ENCODE measurements around the gene WSCD2.

WSCD2 gene

DNA sequence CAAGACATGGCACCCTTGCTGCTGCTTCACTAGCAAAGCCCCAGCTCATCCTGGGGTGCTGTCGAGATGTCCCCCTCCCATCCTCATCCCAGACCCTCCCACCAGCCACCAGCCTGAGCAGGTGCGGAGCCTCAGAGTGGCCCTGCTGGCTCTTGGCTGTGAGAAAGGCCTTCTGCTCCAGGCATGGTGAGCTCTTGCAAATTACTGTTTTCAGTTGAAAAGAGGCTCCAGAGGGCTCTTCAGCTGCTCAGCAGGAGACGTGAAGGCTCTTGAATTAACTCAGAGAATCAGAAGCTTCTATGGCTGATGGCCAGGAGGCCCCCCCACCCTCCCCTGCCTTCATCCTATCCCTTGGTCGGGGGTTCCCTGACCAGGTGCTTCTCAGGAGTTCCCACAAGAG lies 44.1 kb downstream of the WSCD2 start:
- Histone ChIP-seq H3K36me3 (no peaks in the 10 kb centered on the region), H3K4me1 (ENCODE audit: control insufficient read depth in 1 of 2, insufficient read depth in 1 of 2, low read depth in 1 of 2, low read length in 1 of 2) (no peaks in the 10 kb centered on the region), H3K27ac (no peak overlapping the region), H3K4me3 (ENCODE audit: low read depth in 1 of 2, low read length in 1 of 2) (no peak overlapping the region), H3K9me3 (no peaks in the 10 kb centered on the region), H3K27me3 (peaks cover 19% of the 10 kb centered on the region)
- TF ChIP-seq, protein P1, sequence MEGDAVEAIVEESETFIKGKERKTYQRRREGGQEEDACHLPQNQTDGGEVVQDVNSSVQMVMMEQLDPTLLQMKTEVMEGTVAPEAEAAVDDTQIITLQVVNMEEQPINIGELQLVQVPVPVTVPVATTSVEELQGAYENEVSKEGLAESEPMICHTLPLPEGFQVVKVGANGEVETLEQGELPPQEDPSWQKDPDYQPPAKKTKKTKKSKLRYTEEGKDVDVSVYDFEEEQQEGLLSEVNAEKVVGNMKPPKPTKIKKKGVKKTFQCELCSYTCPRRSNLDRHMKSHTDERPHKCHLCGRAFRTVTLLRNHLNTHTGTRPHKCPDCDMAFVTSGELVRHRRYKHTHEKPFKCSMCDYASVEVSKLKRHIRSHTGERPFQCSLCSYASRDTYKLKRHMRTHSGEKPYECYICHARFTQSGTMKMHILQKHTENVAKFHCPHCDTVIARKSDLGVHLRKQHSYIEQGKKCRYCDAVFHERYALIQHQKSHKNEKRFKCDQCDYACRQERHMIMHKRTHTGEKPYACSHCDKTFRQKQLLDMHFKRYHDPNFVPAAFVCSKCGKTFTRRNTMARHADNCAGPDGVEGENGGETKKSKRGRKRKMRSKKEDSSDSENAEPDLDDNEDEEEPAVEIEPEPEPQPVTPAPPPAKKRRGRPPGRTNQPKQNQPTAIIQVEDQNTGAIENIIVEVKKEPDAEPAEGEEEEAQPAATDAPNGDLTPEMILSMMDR (IDR thresholded peaks at IDR 0.05): no peak

DNA sequence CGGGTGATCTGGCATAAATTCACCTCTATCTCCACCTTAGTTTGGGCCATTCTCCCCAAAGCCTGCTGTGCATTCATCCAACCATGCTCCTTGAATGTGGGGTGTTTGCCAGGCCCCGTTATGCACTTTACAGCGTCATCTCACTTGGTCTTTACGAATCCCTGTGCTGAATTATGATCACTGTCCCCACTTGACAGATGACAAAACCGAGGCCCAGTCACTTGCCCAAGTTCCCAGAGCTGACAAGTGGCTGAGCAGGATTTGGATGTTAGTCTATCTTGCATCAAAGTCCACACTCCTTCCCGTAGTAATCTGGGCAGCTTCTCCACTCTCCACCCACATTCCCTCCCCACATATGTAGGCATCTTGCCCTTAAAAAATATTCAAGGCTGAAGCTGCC lies 44.8 kb downstream of the WSCD2 start:
- Histone ChIP-seq H3K36me3 (no peaks in the 10 kb centered on the region), H3K27ac (no peak overlapping the region), H3K27me3 (peaks cover 12% of the 10 kb centered on the region), H3K4me3 (ENCODE audit: low read depth in 1 of 2, low read length in 1 of 2) (no peak overlapping the region), H3K4me1 (ENCODE audit: control insufficient read depth in 1 of 2, insufficient read depth in 1 of 2, low read depth in 1 of 2, low read length in 1 of 2) (no peaks in the 10 kb centered on the region), H3K9me3 (no peaks in the 10 kb centered on the region)
- TF ChIP-seq, protein P1 (IDR thresholded peaks at IDR 0.05): no peak

DNA sequence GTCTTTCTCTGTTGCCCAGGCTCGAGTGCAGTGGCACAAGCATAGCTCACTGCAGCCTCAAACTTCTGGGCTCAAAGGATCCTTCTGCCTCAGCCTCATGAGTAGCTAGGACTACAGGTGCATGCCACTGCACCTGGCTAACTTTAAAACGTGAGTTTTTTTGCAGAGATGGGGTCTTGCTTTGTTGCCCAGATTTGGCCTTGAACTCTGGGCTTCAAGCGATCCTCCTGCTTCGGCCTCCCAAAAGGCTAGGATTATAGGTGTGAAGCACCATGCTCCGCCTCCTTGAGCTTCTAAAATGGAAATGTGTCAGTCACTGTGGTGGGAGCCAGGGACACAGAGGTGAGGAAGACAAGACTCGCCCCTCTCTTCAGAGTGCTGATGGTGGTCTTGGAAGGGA lies 45.6 kb downstream of the WSCD2 start:
- H3K4me1 ChIP-seq (ENCODE audit: control insufficient read depth in 1 of 2, insufficient read depth in 1 of 2, low read depth in 1 of 2, low read length in 1 of 2): no peaks in the 10 kb centered on the region
- H3K27ac ChIP-seq: no peak overlapping the region
- TF ChIP-seq, protein P1 (IDR thresholded peaks at IDR 0.05): no peak
- H3K36me3 ChIP-seq: no peaks in the 10 kb centered on the region
- no peaks in the 10 kb centered on the region for H3K9me3 ChIP-seq
- H3K27me3 ChIP-seq: peaks cover 7% of the 10 kb centered on the region
- H3K4me3 ChIP-seq (ENCODE audit: low read depth in 1 of 2, low read length in 1 of 2): no peak overlapping the region

DNA sequence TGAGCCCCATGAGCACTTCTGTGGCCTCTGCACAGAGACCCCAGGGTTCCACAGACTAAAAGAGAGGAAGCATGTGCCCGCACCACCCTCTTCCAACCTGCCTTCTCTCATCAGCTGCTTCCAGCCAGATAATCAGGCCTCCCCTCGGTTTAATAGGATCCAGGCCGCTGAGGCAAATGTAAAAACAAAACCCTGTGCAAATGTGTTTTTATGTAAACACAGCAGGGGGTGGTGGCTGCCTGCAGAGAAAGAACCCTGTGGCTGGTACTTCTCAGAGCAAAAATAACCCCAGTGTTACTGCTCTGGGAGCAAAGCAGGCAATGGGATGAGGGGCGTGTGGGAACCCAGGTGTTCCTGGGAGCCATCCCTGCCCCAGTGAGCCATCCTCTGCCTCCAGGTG lies 46.2 kb downstream of the WSCD2 start:
- no peak overlapping the region for H3K27ac ChIP-seq
- no peak overlapping the region for H3K4me3 ChIP-seq (ENCODE audit: low read depth in 1 of 2, low read length in 1 of 2)
- no peaks in the 10 kb centered on the region for H3K36me3 ChIP-seq
- no peaks in the 10 kb centered on the region for H3K4me1 ChIP-seq (ENCODE audit: control insufficient read depth in 1 of 2, insufficient read depth in 1 of 2, low read depth in 1 of 2, low read length in 1 of 2)
- H3K27me3 ChIP-seq: peaks cover 5% of the 10 kb centered on the region
- TF ChIP-seq, protein P1 (IDR thresholded peaks at IDR 0.05): no peak
- no peaks in the 10 kb centered on the region for H3K9me3 ChIP-seq

DNA sequence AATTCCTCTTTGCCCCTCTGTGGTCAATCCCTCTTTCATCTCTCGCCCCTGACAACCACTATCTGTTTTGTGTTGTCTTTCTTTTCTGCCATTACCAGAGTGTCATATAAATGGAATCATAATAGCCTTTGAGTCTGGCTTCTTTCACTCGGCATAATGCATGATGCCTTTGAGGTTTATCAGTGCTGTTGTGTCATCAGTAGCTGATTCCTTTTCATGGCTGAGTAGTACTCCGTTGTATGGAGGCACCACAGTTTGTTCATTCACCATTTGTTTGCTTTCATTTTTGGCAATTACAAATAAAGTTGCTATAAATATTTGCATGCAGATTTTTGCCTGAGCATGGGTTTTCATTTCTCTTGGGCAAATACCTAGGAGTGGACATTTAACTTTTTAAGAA lies 47.2 kb downstream of the WSCD2 start:
- Histone ChIP-seq H3K4me3 (ENCODE audit: low read depth in 1 of 2, low read length in 1 of 2) (no peak overlapping the region), H3K9me3 (no peaks in the 10 kb centered on the region), H3K27me3 (peaks cover 3% of the 10 kb centered on the region), H3K4me1 (ENCODE audit: control insufficient read depth in 1 of 2, insufficient read depth in 1 of 2, low read depth in 1 of 2, low read length in 1 of 2) (no peaks in the 10 kb centered on the region), H3K27ac (no peak overlapping the region), H3K36me3 (no peaks in the 10 kb centered on the region)
- TF ChIP-seq, protein P1 (IDR thresholded peaks at IDR 0.05): no peak

DNA sequence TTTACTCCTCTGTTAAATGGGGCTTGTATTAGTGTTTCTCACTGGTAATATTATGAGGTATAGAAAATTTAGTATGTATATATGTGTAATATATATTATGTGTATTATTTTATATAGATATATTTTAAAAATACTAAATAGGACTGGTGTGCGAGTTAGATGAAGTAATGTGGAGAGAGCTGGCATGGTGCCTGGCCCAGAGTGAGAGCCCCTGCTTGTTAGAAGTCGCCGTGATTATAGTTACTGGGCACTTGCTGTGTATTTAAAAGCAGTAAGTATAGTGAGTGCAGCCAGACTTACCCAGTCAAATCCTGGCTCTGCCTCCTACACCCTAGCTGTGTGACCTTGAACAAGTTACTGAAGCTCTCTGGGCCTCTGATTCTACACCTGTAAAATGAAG lies 48.0 kb downstream of the WSCD2 start:
- TF ChIP-seq, protein P1 (IDR thresholded peaks at IDR 0.05): no peak
- no peaks in the 10 kb centered on the region for H3K36me3 ChIP-seq

More for the DNA sequence above, 48.0 kb downstream of the WSCD2 start:
- Histone ChIP-seq H3K4me1 (ENCODE audit: control insufficient read depth in 1 of 2, insufficient read depth in 1 of 2, low read depth in 1 of 2, low read length in 1 of 2) (no peaks in the 10 kb centered on the region), H3K27me3 (no peaks in the 10 kb centered on the region), H3K27ac (no peak overlapping the region), H3K4me3 (ENCODE audit: low read depth in 1 of 2, low read length in 1 of 2) (no peak overlapping the region), H3K9me3 (no peaks in the 10 kb centered on the region)
